Rectal smooth muscle tissue (tissue), 1 donor: Measurements from ENCODE around the gene CEP112.

Experiments
- H3K27ac ChIP-seq: one replicate; pipeline ENCODE4 v1.7.0; 2013; ENCODE audit warnings: low read depth, low read length, inconsistent platforms
- H3K27me3 ChIP-seq: one replicate; pipeline ENCODE4 v1.7.0; 2013; ENCODE audit warnings: low read length; ENCODE audit not compliant: control insufficient read depth, insufficient read depth
- H3K36me3 ChIP-seq: one replicate; pipeline ENCODE4 v1.7.0; 2013; ENCODE audit warnings: low read length; ENCODE audit not compliant: control insufficient read depth, insufficient read depth
- H3K4me1 ChIP-seq: one replicate; pipeline ENCODE4 v1.7.0; 2013; ENCODE audit warnings: low read length; ENCODE audit not compliant: control insufficient read depth, insufficient read depth
- H3K4me3 ChIP-seq: one replicate; pipeline ENCODE4 v1.7.0; 2013; ENCODE audit warnings: low read length
- H3K9ac ChIP-seq: one replicate; pipeline ENCODE4 v1.7.0; 2013; ENCODE audit warnings: low read length

The CEP112 gene

DNA sequence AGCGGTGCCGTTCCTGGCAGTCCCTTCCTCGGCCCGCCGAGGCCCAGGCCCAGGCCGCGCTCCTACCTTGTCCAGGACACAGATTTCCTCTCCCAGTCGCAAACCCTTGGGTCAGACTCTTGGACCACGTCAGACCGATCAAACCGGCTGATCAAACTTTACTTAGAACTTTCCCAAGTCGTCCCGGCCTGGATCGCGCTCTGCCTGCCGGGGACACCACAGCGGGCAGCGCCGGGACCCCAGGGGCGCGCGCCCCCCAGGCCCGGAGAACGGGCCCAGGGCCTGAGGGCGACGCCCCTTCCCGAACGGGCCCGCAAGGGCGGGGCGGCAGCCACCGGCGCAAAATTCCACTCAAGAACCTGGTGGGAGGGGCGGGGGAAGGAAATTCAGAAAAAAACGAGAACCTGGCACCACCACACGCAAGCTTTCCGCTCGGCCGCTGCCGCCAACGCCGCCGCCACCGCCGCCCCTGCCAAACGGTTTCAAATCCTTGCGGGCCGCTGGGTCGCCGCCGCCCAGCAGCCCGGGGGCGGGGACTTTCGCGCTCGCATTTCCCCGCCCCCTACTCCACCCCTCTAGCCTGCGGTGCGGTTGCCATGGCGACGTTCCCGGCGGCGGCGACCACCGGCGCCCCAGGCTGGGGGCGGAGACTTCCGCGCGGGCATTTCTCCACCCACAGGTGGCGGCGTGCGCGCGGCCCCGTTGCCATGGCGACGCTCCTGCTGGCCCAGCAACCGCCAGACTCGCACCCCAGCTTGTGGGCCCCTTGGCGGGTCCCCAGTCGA, at the start of gene CEP112:
Gene CEP112, minus strand, starts transcription at position 541 of the 785 bp plus-strand sequence.
- no peaks in the 10 kb centered on the region for H3K36me3 ChIP-seq
- H3K9ac ChIP-seq: peak within 1 kb of the TSS; percentile 16
- peak within 1 kb of the TSS; percentile 71 for H3K4me3 ChIP-seq
- H3K27me3 ChIP-seq: no peaks in the 10 kb centered on the region
- H3K4me1 ChIP-seq: peaks cover 9% of the 10 kb centered on the region
- H3K27ac ChIP-seq: peak within 1 kb of the TSS; percentile 56

DNA sequence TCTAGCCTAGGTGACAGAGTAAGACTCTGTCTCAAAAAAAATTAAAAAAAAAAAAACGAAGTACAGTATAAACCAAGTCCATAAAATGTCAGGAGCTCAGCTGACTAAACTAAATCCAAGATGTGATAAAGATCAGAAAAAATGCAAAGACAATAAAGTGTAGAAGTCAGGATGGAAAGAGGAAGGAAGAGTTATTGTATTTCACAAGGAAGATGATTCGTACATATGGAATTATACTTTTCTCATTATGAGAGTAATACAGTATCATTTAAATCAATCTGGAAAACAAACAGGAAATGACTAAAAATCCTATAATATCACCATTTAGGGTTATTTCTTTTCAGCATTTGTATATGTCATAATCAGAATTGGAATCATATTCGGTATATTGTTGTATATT, 48.7 kb upstream of the CEP112 start:
- Histone ChIP-seq H3K9ac (no peak overlapping the region), H3K4me1 (no peaks in the 10 kb centered on the region), H3K4me3 (no peak overlapping the region), H3K36me3 (no peaks in the 10 kb centered on the region), H3K27ac (no peak overlapping the region), H3K27me3 (no peaks in the 10 kb centered on the region)

DNA sequence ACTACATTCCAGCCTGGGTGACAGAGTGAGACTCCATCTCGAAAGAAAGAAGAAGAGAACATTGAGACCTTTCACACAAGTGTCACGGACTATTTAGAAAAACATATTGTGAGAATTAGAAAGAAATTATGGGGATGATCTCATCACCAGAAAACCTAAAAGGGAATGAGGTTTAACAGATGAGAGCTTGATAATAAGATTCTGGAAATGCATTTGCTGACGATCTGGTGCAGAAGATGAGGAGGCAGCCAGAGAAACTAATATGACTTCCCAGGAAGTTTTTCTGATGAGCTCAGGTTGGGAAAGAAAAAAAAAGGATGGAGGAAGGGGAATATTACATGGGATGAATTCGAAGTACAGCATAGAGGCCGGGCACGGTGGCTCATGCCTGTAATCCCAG, 48.1 kb upstream of the CEP112 start:
- Histone ChIP-seq H3K9ac (no peak overlapping the region), H3K27ac (no peak overlapping the region), H3K4me1 (no peaks in the 10 kb centered on the region), H3K36me3 (no peaks in the 10 kb centered on the region), H3K4me3 (no peak overlapping the region), H3K27me3 (no peaks in the 10 kb centered on the region)

DNA sequence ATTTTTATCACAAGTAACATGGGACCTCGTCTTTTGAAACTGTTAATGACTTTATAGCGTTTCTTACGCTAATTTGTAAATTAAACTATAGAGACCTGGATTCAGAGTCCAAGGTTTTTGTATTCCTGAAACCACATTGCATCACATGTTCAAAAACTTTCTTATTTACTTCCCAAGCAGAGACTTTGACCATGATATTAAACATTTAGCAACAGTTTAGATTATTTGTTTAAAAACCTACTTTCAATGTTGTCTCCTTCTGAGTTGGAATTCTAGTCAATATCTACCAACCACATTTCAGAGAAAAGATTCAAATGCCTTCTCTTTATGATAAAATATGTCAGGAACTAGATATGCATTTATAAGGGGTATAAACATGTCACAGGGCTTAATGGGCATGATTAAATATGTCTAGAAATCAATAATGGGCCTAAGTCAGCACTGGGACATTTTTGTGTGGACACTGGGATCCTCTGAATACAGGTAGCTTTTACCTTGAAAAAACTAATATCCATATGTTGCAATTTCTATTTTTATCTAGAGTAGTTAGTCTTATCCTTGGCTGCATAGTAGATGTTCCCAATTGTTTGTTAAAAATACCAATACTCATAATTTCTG, 43.6 kb upstream of the CEP112 start:
- no peaks in the 10 kb centered on the region for H3K4me1 ChIP-seq
- H3K36me3 ChIP-seq: no peaks in the 10 kb centered on the region
- no peak overlapping the region for H3K27ac ChIP-seq

DNA sequence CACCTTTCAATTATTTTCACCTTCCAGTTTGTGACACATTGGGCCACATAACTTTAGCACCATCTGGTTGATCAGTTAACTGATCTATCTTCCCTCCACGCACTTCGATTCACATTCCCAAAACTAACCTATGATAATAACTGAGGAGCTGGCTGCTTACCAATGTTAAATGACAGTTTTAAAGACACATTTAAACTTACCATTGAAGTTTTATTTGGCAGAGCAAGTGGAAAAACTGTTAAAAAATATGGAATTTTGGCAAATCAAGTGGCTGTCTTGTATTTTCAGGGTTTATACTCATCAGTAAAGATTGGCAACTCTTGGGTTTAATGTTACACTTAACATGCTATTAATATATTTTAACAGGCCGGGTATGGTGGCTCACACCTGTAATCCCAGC, 42.7 kb upstream of the CEP112 start:
- no peak overlapping the region for H3K4me3 ChIP-seq
- no peaks in the 10 kb centered on the region for H3K36me3 ChIP-seq
- H3K4me1 ChIP-seq: no peaks in the 10 kb centered on the region

More for the DNA sequence above, 43.6 kb upstream of the CEP112 start:
- no peak overlapping the region for H3K9ac ChIP-seq
- no peak overlapping the region for H3K4me3 ChIP-seq
- H3K27me3 ChIP-seq: no peaks in the 10 kb centered on the region

DNA sequence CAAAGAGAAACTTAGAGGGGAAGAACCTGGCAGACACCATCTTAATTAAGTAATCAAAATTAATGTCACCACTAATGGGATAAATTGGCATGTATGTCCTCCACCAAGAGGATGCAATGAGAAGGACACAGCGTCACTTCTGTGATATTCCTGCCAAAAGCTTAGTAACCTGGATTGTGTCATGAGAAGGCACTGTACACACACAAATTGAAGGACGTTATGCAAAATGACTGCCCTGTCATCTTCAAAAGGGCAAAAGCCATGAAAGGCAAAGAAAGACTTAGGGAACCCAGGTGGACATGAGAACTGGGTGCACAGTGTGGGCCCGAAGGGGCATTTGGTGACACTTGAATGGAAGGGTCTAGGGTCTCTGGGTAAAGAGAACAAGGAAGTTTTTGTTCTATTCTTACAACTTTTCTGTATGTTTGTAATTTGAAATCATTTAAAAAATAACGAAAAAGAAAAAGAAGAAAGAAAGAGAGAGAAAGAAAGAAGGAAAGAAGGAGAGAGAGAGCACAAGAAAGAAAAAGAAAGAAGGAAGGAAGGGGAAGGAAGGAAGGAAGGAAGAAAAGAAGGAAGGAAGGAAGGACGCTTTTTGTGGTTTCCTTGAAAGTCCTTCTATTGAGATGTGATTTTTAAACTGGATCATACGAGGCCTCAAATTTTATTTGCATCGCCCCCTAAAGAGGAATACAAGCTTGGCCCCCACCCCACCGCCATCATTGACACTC, 41.3 kb upstream of the CEP112 start:
- Histone ChIP-seq H3K27ac (no peak overlapping the region), H3K4me3 (no peak overlapping the region)

More for the DNA sequence above, 42.7 kb upstream of the CEP112 start:
- H3K9ac ChIP-seq: no peak overlapping the region
- no peak overlapping the region for H3K27ac ChIP-seq
- no peaks in the 10 kb centered on the region for H3K27me3 ChIP-seq

DNA sequence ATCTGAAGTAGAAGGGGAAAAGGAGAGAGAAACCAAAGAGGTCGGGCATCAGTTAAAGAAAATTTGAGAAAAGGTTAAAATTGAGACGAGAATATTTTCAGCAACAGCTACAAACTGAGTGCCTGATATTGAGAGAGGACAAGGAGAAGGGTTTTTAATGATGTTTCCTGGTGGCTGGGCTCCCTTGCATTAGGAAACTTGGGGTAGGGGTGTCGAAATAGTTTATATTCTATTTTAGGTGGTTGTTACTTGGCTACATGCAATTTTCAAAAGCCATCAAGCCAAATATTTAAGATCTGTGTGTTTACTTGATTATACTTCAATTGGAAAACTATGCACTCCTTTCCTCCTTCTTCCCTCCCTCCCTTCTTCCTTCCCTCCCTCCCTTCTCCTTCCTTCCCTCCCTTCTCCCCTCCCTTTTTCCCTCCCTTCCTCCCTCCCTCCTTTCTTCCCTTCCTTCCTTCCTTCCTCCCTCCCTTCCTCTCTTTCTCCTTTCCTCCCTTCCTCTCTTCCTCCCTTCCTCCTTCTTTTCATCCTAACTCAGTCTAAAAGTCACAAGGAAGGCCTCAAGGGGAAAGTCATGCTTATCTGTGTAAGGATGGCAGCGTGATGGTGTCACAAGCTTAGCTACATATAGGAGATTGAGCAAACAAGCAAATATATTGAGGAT, 39.1 kb upstream of the CEP112 start:
- Histone ChIP-seq H3K27me3 (no peaks in the 10 kb centered on the region), H3K4me1 (no peaks in the 10 kb centered on the region), H3K27ac (no peak overlapping the region)

More for the DNA sequence above, 41.3 kb upstream of the CEP112 start:
- no peaks in the 10 kb centered on the region for H3K4me1 ChIP-seq
- no peak overlapping the region for H3K9ac ChIP-seq
- H3K36me3 ChIP-seq: no peaks in the 10 kb centered on the region
- no peaks in the 10 kb centered on the region for H3K27me3 ChIP-seq

DNA sequence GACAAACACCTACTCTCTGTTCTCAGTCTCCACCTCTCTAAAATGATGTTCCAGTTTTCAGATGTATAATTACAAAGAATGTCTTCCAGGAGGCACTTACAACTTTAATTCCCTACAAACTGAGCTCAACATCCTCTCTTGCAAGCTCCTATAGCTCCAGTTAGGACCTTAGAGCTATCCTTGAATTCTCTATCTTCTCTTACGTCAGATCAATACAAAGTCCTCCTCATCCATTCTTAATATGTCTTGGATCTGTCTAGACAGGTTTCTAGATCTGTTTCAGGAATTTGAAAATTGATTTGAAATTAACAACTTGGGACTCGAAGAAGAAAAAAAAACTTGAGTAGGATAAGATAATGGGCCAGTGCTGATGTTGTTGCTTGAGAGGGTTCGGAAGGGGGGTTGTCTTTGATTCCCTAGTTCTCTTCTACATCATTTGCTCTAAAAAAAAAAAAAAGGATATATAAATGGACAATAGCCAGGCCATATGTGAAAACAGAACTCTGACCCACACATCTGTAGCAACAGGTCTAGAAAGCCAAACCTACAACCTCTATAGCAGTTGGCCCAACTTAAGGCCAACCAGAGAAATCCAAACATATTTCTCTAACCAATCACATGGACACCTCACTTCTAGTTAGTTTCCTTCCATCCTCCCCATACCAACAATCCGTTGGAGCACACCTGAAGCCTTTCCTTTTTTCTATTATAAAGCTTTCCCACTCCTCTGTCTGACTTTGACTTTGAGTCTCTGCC, 38.0 kb upstream of the CEP112 start:
- no peaks in the 10 kb centered on the region for H3K4me1 ChIP-seq
- no peak overlapping the region for H3K27ac ChIP-seq
- H3K9ac ChIP-seq: no peak overlapping the region
- no peak overlapping the region for H3K4me3 ChIP-seq
- no peaks in the 10 kb centered on the region for H3K27me3 ChIP-seq
- no peaks in the 10 kb centered on the region for H3K36me3 ChIP-seq

More for the DNA sequence above, 39.1 kb upstream of the CEP112 start:
- H3K4me3 ChIP-seq: no peak overlapping the region
- H3K36me3 ChIP-seq: no peaks in the 10 kb centered on the region
- no peak overlapping the region for H3K9ac ChIP-seq

DNA sequence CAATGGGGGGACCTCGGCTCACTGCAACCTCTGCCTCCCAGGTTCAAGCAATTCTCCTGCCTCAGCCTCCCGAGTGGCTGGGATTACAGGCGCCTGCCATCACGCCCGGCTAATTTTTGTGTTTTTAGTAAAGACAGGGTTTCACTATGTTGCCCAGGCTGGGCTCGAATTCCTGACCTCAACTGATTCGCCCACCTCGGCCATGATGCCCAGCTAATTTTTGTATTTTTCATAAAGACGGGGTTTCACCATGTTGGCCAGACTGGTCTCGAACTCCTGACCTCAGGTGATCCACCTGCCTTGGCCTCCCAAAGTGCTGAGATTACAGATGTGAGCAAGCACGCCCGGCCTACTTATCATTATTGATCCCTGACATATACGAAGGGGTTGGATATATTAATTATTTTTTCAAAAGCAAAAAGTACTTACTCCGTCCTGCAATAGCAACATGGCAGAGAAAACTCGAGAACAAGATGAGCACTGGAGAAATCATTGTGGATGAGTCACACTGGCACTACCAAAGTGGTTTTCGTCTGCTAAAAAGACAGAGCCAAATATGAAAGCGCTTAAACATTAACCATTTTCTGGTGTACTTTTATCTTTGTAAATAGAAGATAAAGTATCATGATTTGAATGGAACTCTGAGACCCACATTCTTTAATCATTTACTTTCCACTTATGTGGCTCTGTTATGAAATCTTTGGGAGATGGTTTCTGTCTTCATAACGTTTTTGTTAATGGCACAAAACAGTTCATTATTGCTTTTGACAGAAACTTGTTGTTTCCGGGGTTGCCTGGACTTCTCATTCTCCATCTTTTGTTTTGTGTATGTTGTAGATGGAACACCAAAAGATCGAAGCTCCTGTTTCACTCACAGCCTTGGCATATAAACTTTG, 37.2 kb upstream of the CEP112 start, which contains the start of gene APOH:
Gene APOH, minus strand, starts transcription at position 529 of the 896 bp plus-strand sequence. Its CDS starts 36 bp downstream, at position 493.
- Histone ChIP-seq H3K27me3 (no peaks in the 10 kb centered on the region), H3K9ac (no peak within 1 kb of the TSS), H3K4me1 (no peaks in the 10 kb centered on the region), H3K36me3 (no peaks in the 10 kb centered on the region), H3K27ac (no peak within 1 kb of the TSS), H3K4me3 (no peak within 1 kb of the TSS)

DNA sequence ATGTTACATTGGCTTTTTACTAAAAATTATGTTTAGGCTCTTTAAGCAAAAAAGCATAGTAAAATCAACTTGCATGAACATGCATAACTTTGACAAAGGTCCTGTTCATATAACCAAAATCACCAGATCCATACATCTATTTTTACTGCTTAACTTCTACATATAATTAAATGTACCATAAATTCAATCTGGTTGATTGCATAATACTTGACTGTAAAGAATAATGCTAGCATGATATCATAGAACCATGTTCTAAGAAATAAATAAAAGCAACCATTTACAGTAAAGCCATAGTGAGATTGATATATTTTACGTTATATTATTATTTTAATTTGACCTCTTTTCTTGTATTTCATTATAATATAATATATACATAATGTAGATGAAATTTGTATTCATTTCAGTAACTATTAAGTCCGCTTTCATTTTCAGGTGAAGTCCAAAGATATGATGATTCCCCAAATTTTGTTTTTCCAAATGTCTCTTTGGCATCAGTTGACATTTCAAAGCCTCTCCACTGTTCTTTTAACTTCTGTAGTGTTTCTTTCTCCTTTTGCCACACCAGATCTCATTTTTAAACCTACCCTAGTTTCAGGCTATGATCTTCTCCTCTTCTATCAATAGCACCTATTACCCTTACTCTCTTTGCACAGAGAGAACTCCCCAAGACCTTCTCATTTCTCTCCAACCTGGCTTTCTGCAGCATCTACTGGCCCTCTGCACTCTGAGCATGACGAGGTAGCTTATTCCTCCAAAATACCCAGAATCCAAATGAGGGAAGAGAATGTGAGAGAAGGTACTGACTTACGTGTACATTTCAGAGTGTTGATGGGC, 35.5 kb upstream of the CEP112 start:
- Histone ChIP-seq H3K9ac (no peak overlapping the region), H3K4me3 (no peak overlapping the region), H3K4me1 (no peaks in the 10 kb centered on the region), H3K27me3 (no peaks in the 10 kb centered on the region), H3K36me3 (no peaks in the 10 kb centered on the region), H3K27ac (no peak overlapping the region)
